GOT3 (cell line): ENCODE measurements around the gene BTC.
"Not testable (repeated sequence)": the region's sequence is repeated elsewhere in the genome, so short reads cannot be mapped to it uniquely, and the experiment has no call there.

Experiments
- DNase-seq: peaks from one replicate; lab custom pipeline; 2025; ENCODE audit warnings: mixed read lengths; lab: John Stamatoyannopoulos, UW

The BTC gene, protein sequence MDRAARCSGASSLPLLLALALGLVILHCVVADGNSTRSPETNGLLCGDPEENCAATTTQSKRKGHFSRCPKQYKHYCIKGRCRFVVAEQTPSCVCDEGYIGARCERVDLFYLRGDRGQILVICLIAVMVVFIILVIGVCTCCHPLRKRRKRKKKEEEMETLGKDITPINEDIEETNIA

DNA sequence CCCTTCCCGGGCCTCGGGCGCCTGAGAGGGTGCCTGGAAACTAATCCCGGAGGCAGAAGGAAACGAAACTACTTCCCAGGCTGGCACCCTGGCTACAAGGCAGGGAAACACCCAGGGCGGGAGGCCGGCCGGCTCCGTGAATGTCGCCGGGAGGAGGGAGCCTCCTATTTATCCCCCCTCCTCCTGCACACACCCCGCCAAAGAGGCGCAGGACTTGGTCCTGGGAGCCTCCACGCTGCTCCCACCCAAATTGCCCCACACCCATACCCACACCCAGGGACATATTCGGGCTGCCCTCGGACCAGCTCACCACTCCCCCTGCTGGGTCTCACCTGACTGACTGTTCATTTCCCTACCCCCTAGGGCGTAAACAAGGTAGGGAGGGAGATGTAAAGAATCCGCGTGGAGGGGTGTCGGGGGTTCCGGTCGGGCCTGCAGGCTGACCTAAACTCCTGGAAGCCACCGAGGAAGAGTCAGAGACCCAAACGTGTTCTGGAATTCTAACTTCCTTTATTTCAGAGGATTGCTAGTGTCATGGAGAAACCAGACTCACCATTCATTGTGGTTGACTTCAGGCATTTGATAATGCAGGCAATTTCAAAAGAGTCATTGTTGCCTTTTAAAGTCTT lies at the start of gene BTC:
Gene BTC, minus strand, starts transcription at position 142 of the 629 bp plus-strand sequence. CDS start 198 bp downstream, outside the sequence.
- DNase-seq: no peak

DNA sequence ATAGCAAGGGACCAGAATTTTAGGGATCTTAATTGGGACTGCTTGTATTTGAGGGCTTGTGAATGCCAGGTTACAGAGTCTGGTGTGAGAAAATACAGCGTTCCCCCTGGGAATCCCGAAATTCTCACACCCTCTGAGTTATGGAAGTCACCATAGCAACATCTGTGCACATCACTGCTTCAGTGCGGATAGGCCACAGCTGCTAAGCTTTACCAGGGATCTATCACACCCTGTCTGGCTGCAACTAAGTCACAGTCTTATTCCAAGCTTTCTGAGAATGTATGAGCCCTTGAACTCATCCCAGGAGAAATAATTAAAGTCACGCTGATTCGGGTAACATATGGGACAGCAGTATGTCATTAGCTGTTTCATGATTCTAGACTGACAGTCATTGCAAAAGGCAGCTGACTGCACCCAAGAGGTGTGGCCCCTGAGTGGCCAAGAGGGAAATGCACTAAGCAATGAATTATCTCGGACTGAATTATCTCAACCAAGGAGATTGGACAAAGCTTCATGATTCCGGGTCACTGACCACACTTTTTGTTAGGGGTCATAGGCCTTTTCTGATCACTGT lies 46.7 kb upstream of the BTC start:
- no peak for DNase-seq

DNA sequence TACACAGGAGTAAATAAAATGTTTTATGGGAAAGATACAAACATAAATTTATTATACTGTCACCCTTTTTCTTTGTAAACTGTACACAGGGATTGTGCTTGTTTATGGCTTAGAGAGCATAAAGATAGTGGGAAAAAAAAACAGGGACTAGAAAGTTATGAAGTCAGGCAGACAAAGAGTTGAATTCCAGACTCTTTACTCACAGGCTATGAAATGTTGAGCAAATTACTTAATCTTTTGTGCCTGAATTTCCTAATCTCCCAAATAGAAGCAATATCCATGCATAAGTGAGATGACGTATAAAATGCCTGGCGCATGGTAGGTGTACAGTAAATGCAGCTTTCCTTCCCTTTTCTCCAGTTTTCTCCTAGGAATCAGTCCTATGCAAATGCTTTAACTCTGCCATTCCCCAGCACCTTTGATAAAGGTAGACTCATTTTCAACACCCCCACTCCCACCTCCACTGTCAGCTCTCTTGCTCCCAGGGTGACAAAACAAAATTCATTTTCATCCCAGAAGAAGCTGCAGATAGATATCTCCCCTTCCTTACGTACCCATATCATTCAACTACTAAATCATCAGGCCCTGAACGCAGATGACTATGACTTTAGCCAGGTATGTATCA lies 44.5 kb upstream of the BTC start:
- DNase-seq: no peak

DNA sequence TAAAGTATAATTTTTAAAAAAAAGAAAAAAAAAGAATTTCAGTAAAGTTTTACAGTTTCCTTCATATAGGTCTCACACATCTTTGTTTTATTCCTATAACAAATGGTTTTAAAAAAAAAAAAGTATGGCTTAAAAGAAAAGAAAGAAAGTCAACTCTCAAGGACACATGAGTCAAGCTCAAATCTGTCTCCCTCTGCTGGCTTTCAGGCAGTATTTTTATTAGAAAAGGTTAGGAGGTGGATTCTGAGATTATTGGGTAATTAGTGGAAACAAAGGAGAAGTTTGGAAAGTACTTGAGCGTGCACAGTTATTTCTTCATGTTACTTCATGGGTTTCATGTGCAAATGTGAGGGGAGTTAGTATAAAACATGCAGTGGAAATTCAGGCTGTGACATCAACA lies 36.6 kb upstream of the BTC start:
- no peak for DNase-seq

DNA sequence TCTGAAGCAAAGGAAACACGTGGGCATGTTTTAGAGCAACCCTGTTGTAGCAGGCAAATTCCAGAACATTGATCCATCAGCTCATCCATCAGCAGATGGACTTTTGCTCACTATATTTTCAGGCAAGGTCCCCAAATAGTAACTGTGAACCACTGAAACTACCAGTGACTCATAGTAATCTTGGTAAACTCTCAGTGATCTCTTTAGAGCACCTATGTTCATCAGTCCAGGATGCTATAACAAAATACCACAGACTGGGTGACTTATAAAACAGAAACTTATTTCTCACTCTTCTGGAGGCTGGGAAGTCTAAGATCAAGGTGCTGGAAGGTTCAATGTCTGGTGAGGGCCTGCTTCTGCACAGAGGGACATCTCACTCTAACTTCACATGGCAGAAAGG lies 28.9 kb upstream of the BTC start:
- DNase-seq: no peak

DNA sequence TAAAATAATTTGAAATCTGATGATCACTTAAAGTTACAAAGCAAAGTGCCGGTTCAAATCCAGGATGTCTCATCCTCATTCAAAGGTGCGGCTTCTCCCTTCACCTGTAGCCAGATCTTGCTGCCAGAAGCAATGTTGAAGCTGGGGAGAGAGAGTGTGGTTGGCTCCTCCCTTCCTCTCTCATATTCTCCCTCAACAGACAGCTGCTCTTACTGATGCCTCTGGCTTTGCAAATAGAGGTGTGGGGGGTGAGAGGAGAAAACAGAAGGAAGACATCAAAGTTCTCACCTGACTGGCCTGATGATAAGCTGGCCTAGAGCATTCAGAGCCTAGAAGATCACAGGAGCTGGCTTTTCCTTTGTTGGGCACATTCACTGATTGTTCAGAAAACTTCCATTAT lies 28.3 kb upstream of the BTC start:
- DNase-seq: no peak

DNA sequence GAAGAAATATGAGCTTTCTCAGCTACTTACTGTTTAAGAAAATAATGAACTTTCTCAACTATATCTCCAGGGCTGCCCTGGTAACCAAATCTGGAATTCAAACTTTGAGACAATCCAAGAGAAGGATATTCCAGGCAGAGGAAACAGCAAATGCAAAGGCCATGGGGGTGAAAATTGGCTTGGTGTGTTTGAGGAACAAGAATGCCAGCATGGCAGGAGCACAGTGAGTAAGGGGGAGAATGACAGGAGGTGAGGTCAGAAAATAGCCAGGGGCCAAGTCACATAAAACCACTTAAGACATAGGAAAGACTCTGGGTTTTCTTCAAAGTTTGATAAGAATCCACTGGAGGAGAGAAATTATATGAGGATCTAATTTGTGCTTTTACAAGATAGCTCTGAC lies 27.2 kb upstream of the BTC start:
- DNase-seq: no peak

DNA sequence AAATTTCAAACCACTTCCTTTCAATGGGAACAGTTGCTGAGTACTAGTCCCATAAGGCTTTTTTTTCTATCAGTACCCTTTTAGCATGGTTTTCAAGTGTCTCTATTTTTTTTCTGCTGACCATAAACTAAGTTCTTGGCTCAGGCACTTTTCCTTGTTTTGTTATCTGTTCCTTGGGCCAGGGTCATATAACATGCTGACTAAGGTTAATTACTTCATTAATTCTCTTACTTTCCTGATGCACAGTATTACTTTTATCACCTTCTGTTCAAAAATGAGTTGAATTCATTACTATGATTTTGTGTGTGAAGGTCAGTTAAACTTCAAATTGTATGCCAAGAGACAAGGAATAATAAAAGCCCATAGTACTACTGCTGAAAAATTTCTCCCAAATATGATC lies 19.7 kb upstream of the BTC start:
- no peak for DNase-seq

DNA sequence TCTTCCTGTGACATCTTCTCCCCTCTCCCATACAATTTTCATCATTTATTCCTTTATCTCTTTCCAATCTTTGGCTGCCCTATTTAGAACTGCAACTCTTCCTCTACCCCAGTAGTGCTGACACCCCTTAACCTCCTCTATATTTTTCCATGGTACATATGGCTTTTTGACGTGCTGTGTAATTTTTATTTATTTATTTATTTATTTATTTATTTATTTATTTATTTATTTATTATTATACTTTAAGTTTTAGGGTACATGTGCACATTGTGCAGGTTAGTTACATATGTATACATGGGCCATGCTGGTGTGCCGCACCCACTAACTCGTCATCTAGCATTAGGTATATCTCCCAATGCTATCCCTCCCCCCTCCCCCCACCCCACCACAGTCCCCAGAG lies 17.7 kb upstream of the BTC start:
- not testable (repeated sequence) for DNase-seq

DNA sequence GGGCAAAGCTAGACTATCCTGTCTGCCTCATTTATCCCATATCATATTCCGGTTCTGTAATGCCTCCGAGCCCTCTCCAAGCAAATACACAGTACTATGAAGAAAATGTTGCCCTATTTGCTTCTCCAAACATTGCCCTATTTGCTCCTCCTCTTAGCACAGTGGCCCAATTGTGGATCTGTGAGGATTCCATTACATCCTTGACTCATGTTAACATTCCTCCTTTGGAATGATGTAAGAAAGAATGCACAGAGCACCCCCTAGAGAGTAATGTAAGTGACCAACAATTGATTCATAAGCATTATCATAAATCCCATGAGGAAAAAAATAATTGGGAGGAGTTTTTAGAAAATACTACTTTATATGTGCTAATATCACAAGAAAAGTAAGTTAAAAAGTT lies 11.3 kb upstream of the BTC start:
- no peak for DNase-seq

DNA sequence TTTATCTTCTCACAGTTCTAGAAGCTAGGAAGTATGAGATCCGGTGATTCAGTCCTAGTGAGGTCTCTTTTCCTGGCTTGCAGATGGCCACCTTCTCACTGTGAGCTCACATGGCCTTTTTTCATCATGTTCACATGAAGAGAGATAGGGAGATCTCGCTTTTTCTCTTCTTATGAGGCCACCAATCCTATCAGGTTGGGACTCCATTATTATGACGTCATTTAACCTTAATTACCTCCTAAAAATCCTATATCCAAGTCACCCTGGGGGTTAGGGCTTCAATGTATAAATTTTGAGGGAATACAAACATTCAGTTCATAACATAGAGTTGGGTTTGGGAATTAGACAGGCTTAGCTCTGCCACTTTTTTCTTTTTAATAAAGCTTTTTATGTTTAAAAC lies 6.0 kb upstream of the BTC start:
- DNase-seq: no peak

DNA sequence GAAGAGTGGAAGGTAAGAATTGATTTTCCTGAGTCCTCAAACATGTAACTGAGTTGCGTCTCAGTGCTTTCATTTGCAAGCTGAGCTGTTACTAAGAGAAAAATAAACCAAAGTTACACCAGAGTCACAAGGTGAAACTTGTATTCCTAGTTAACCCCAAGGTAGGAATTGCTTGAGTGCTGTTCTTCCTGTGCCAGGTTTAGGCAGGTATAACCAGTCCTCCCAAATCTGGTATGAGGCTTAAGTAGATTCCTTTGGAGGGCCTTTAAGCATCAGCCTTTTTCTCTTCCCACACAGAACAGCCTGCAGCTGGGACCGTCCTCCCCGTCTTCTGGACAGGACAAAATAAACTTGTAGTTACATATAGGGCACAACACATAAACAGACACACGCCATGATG lies 2.3 kb upstream of the BTC start:
- DNase-seq: no peak

DNA sequence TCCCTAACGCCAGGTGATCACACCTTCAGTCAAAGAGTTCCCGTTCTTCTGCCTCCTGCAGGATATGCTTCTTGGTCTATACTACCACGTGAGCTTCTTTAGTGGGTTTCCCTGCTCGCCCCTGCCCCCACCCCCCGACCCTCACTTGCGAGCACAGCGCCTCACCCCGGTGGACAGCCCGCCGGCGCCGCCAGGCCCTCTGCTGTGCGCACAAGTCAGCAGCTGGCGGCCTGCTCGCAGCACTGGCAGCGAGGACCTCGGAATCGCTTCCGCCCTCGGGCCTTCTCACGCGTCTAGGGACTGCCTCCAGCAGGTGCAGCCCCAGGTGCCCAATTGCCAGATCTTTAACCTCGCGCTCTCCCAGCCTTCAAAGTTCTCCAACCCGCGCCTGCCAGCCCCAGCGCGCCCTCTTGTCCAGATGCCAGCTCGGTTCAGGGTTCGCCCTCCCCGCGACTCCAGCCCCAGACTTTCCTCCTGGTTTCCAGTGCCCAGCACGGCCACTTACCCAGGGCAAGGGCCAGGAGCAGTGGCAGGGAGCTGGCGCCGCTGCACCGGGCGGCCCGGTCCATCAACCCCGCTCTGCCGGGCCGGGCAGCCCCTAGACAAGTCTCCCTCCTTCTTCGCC lies 454 bp downstream of the BTC start:
- peak; percentile 4 for DNase-seq

DNA sequence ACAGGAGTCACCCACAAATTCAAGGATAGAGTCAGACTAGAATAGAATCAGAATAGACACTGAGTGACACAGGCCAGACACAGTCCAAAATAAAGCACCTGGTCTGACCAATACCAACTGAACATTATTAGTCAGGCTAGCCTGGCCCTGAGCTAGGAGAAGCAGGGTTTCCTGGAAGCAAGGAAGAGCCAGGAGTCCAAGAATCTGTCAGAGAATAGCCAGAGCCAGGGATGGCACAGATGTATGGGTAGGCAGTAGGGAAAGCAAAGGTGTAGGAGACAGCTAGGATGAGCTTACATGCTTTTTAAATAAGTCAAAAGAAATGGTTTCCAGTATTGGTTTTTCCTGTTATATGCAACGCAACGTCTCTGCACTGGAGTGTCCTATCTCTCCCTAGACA lies 3.7 kb downstream of the BTC start:
- no peak for DNase-seq

DNA sequence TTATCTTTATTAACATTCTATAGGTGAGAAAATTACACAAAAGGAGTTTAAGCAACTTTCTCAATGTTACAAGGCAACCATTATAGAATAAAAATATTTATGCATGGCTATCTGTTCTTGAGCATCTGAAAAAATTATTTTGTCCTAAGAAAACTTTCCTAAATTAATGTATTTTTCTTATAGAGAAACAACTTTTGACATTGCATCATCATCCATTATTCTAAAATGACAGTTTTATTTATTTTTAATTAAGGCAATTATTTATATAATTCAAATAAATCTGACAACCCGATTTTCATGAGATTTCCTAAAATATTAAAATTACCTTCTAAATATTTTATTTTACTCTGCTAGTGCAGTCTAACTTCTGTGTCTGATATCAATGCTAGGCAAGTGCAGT lies 4.8 kb downstream of the BTC start:
- DNase-seq: no peak

DNA sequence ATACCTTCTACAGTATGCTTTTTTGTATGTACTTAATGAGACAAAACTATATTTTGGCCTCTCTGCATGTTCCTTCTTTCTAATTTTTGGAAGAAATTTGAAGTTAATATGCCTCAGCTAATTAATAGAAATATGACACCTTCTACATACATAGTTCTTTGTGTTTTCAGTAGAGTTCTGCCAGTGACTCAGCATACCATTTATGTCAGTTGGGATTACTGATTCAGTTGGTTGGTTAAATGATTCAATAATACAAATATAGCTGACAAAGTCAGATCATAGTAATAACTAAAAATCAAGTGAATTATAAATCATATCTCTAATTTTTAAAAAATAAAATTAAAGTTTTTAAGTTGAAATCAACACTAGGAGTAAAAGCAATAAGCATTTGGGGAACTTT lies 16.8 kb downstream of the BTC start:
- DNase-seq: no peak

DNA sequence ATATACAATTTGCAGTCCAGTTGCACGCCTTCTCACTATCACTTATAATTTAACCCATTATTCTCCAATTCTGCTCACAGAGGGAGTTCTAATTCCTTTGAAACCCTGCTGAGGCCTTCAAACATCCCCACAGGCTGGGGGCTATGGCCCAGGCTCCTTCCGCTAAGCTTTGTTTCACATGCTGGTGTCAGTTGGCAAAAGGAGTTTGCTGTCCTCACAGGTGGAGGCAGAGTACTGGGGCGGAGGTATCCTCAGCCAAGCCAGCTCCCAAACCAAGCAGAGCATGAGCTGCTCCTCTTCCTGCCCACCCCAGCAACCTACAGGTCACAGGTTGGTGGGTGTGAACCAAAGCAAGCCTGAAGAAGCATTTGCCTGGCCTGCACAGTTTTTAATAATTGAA lies 21.5 kb downstream of the BTC start:
- no peak for DNase-seq

DNA sequence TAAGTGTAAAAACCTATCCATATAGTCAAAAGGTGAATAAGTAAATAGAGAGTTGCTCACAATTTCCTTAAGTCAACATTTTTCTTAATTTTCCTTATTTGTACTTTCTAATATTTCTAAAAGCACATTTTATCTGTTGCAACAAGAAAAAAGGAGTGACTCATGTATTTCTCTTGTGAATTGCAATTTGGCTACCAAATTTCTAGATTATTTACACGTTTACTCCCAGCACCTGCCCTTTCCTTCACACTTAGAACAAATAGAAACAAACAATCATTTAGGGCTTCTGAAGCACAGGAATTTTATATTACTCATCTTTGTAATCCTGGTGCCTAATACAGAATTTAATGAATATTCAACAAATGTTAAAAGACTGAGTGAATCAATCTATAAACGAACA lies 22.2 kb downstream of the BTC start:
- no peak for DNase-seq

DNA sequence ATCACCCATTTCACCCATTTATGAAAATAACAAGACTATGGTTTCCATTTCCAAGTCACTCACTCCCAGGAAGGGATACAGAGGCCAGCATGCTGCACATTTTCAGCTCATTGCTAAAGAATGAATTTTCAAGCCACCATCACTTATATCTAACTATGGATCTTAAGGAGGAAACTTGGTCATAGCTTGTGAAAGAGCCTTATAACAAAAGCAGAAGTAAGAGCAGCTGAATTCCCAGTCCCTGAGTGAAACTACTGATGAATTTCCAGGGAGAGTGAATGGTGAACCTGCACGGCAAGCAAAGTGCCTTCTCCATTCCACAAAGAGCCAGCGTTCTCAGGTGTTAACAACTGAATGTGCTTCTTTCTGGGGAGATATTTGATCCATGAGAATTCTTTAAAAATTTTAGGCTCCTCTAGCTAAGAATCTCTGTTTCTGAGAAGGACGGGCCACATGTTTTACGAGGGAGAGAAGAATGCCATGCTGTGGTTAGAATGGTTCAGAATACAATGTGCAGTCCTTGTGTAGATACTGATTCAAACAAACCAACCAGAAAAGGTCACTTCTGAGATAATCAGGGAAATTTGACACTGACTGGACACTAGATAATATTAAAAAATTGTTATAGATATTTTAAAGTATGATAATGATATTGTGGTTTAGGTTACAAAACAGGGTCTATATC lies 24.0 kb downstream of the BTC start:
- no peak for DNase-seq

DNA sequence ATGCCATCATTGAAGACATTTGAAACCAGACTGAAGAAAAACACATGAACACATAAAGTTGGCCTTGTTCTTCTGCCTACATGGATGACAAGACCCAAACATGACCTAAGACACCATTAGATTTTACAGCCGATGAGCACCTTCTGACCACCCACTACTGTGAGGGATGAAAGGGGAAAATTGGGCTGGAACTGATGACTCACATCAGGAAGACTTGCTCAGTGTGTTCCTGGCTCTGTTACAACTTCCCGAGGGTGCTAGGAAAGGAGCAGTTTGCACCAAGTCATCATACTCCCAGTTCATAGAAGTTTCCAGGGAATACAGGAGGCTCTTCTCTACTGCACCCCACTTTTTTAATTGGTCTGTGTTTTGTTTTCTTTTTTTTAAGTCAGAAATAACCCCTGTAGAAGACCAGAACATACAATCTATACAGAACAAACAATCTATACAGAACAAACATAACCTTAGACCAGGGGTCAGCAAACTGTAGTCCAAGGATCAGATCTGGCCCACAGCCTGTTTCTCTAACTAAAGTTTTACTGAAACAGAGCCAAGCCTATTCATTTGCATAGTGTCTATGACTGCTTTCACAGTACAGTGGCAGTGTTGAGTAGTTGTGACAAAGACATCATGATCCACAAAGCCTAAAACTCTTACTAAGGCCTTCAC lies 25.3 kb downstream of the BTC start:
- no peak for DNase-seq

DNA sequence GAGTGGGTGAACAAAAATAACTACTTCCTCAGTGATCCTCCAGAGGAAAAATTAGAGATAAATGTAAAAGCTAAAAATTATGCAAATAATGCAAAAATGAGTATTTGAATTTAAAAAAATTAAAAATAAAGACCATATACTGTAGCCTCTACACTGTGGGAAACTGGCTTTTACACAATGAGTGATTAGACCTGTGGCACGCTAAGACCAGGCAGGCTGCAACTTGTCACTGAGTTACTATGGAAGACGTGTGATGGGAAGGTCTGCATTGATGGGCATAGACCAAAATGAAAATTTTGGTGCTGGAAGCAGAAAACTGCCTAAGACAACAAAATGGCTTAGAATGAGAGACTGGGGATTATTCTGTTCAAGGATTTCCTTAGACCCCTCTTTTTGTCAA lies 30.2 kb downstream of the BTC start:
- no peak for DNase-seq
